GM18499 (cell line): ENCODE data around the gene SEC11A.
"Not testable (repeated sequence)": the region's sequence is repeated elsewhere in the genome, so short reads cannot be mapped to it uniquely, and the experiment has no call there.

Experiments used
- ATAC-seq: cut with Tn5 transposase; IDR thresholded peaks from one replicate; pipeline ENCODE4 v1.9.1; 2021; ENCODE audit warnings: moderate number of reproducible peaks; ENCODE audit not compliant: insufficient read depth, unreplicated experiment

Gene SEC11A

DNA sequence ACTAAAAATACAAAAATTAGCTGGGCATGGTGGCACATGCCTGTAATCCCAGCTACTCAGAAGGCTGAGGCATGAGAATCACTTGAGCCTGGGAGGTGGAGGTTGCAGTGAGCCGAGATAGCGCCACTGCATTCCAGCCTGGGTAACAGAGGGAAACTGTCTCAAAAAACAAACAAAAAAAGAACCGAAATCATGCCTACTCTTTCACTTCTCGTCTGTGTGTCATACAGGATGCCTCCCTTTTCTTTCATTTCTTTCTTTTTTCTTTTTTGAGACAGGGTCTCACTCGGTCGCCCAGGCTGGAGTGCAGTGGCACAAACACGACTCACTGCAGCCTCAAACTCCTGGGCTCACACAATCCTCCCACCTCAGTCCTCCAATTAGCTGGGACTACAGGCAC is 29.5 kb downstream of the SEC11A start:
- ATAC-seq, result not testable (repeated sequence)

DNA sequence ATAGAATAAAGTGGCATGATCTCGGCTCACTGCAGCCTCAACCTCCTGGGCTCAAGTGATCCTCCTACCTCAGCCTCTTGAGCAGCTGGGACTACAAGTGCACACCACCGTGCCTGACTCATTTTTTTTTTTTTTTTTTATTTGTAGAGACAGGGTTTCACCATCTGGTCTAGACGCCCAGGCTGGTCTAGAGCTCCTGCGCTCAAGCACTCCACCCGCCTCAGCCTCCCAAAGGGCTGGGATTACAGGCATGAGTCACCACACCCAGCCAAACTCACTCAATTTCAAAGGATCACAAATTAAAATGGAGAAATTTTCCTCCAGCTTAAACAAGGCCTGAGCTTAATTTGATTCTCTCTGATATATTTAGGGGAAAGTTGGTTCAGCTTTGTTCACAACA is 30.6 kb downstream of the SEC11A start:
- ATAC-seq, result no peak

- no peak for ATAC-seq
Observed at GRCh38 chr15:84684092-84684491, 31.8 kb downstream of the SEC11A start.

GRCh38 chr15:84681831-84682230 is 34.1 kb downstream of the SEC11A start:
- no peak for ATAC-seq

DNA sequence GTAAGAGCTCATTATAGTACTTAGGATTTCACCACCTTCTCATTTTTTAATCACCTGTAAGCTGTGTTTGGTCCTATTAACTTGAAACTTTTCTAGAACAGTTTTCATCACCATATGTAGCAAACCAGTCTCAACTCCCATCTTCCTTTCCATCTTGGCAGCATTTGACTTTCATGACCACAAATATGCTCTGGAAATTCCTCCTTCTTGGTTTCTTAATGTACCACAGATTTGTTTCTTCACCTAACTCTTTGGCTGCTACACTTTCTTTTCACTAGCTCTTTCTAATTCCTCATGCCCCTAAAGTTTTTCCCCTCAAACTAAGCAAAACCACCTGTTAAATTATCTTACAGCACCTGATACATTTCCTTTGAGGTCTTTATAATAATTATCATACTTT is 44.7 kb downstream of the SEC11A start:
- ATAC-seq, result no peak

DNA sequence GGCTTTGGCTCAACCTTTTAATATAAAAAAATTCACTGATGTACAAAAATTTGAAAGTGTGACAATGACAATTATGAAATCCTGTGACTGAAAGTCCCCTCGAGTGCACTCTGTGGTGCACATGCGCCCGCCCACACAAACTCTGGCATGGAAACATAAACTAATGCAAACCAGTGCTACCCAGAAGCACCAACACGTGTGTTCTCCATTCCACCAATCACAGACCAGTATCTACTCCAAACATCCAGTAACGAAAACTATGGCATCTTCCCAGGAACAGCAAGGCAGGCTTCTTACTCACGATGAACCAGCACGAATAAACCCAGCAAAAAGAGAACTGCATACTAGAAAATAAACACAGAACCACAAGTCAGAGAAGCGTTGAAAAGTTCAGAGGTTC is 46.2 kb downstream of the SEC11A start:
- ATAC-seq, result no peak

DNA sequence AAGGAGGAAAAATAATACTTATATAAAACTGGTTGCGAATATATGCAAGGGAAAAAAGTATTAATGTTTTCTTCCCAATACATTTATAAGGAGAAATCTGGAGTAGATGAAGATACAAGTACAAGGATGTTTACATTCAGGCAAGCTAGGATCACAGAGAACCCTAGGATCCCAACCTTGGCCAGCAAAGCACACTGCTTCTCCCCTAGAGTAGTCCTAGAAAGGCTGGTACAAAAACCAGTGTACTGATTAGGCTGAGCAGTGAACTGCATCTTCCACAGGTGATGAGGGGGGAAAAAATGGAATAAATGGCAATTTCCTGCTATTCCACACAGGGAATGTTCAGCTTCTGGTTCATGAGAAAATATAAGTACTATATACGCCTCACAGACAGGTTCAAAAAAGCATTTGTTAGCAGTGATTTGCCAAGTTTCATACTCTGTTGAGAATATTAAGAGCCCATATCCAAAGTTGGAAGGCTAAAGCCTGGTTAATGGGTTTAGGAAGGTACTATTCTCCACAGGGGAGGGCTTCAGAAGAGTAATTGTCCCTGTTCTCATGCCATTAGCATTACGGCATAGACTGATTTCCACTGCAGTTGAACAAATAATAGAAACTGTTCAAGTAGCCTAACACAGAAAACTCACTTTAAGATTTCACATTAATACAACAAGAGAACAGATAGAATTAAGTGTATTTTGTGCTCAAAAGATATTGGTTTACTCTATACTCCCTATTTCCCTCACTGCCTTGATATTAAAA is 47.5 kb downstream of the SEC11A start:
- no peak for ATAC-seq

- no peak for ATAC-seq
Observed at GRCh38 chr15:84666373-84666772, 49.6 kb downstream of the SEC11A start.

DNA sequence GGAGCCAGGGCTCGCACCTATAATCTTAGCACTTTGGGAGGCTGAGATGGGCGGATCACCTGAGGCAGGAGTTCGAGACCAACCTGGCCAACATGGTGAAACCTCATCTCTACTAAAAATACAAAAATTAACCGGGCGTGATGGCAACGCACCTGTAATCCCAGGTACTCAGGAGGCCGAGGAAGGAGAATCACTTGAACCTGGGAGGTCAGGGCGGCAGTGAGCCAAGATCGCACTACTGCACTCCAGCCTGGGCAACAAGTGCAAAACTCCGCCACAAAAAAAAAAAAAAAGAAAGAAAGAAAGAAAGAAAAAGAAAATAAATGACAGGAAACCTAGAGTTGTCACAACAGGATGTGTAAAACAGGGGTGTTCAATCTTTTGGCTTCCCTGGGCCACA is 54.9 kb downstream of the SEC11A start:
- ATAC-seq, result no peak

- ATAC-seq, result no peak
Observed at GRCh38 chr15:84659904-84660781, 55.8 kb downstream of the SEC11A start.

DNA sequence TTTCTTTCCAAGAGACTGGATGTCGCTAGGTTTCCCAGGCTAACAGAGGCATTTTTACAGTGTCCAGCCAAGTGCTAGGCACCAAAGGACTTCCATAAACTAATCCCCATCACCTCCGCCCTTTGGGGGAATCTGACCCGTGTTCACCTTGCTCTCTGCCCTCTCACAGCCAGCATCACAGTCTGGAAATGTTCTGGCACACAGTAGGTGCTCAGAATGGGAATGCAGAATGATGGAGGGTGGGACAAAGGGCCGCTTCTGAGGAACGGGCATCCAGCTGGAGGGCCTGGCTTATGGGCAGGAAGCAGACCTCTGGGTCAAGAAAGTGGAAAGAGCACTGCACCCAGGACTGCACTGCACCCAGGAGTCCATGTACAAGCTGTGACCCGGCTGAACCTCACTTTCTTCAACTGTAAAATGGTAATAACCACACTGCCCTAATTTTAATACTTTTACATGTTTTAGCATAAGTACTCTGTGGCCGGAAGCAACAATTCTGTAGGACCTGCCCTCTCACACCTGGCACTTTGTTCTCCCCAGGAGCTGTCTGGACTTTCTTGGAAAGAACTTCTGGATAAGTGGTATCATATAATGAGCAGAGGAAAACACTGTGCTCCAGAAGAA is 57.0 kb downstream of the SEC11A start:
- ATAC-seq, result no peak

DNA sequence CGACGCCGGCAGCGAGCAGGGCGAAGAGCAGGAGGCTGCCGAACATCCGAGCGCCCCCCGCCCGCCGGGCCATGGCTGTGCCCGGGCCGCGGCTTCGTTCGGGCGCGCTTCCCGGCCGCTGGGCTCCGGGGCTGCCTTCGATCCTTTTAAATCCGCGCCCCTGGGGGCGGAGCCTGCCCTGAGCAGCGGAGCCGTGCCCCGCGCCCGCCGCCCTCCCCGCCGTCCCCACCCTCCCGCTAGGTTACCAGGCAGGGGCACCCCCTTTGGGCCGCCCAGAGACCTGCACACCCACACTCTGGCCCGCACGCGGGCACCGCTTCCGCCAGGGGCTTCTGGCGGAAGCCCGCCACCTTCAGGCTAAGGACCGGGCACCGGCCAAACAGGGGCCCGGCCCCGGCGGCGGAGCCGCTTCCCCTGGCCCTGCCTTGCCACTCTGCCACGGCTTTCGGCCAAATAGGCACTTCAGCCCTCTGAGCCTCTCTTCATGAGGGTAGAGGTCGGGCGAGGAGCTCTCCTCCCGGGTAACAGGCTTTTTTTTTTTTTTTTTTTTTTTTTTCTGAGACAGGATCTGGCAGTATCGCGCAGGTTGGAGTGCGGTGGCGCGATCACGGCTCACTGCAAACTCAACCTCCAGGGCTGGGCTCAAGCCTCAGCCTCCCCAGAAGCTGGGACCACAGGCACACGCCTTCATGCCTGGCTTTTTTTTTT is 57.7 kb downstream of the SEC11A start, which contains the start of gene NMB:
NMB (minus strand) TSS at position 120 of the 708 bp plus-strand sequence; CDS start at position 73, 47 bp downstream.
- no peak for ATAC-seq

DNA sequence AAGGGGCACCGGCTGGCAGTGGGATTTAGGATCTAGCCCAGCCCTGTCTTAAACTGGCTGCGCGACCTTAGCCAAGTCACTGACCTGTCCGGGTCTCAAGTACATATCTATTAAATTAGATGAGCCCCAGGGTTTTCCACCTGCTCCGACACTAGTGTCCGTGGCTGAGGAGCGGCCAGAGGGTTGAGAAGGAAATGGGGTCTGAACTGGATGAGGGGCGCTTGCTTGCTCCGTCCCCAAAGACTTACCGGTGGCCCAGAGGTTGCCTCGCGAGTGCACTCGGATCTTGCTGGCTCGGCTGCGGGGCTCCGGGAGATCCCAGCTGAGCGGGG is 58.2 kb downstream of the SEC11A start:
- no peak for ATAC-seq

DNA sequence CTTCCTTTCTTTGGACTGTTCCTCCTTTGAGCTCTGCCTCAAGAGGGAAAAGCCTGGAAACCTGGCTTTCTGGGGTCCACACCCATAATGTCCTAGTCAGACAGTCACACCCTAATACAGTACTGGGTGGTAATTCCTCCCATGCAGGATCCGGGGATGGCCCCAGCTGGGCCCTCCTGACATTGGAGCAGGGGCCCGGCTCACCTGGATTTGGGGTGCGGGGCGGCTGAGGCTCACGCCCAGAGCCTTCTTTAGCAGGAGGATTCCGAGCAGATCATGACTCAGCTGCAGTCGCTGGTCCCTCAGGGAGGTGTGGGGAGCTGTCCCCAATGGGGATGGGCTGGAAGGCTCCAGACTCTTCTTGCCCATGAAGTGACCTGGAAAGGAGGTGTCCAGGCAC is 59.0 kb downstream of the SEC11A start:
- ATAC-seq, result no peak

- ATAC-seq, result no peak
Observed at GRCh38 chr15:84654689-84655453, 61.1 kb downstream of the SEC11A start.

GRCh38 chr15:84653910-84654688 is 61.8 kb downstream of the SEC11A start, which contains the start of gene WDR73:
WDR73 (minus strand) TSS chr15:84654283; CDS start chr15:84654274, 9 bp downstream.
- no peak for ATAC-seq

- ATAC-seq, result no peak
Observed at GRCh38 chr15:84653584-84653909, 62.4 kb downstream of the SEC11A start.

GRCh38 chr15:84649706-84650105 is 66.2 kb downstream of the SEC11A start:
- ATAC-seq, result no peak

DNA sequence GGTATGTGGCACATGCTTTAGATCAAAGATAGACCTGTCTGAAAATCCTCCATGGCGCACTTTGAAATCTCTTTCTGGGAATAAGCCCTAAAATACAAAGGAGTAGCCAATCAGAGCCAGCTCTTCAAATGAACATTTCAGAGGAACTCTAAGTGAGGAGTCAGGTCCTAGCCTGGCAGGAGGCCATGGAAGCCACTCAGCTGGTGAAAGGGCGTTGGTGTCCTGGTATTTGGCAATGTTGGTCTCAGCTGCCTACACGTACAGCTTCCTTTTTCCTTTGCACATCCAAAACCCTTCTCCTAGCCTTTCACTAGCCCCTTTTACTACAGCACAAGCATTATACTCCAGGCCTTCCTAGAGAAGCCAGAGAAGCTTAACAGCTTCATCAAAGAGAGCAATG is 67.4 kb downstream of the SEC11A start:
- ATAC-seq, result no peak
